CD4-positive, alpha-beta T cell treated with Interleukin-6 for 4 hours (primary cell): ENCODE measurements around the gene TCP1.
"Not testable (repeated sequence)": the region's sequence is repeated elsewhere in the genome, so short reads cannot be mapped to it uniquely, and the experiment has no call there.

Experiments
- DNase-seq: peaks from one replicate; pipeline ENCODE4 v3.0.0-alpha.2; 2020; ENCODE audit warnings: mixed read lengths

Gene TCP1

DNA sequence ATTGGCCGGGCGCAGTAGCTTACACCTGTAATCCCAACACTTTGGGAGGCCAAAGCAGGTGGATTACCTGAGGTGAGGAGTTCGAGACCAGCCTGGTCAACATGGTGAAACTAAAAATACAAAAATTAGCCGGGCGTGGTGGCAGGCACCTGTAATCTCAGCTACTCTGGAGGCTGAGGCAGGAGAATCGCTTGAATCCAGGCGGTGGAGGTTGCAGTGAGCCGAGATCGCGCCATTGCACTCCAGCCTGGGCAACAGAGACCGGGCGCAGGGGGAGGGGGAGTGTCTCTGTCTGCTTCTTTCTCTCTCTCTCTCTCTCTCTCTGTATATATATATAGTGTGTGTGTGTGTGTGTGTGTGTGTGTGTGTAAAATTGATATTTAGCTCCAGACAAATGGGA is 56.9 kb downstream of the TCP1 start:
- DNase-seq = not testable (repeated sequence)

DNA sequence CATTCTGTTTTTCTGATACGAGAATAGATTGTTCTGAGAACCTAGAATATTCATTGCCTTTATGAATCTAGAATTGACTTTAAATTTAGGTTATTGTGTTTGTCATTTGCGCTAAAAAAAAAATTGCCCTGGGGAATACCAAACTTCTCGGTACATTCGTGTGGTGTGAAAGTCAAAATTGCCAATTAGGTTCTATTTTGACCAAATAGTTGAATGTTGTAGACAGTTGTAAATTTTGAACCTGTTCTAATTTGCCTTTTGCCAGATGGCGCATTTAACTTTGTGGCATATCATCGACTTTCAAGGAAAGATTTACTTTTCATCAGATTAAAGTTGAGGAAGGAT is 59.1 kb downstream of the TCP1 start:
- no peak for DNase-seq

DNA sequence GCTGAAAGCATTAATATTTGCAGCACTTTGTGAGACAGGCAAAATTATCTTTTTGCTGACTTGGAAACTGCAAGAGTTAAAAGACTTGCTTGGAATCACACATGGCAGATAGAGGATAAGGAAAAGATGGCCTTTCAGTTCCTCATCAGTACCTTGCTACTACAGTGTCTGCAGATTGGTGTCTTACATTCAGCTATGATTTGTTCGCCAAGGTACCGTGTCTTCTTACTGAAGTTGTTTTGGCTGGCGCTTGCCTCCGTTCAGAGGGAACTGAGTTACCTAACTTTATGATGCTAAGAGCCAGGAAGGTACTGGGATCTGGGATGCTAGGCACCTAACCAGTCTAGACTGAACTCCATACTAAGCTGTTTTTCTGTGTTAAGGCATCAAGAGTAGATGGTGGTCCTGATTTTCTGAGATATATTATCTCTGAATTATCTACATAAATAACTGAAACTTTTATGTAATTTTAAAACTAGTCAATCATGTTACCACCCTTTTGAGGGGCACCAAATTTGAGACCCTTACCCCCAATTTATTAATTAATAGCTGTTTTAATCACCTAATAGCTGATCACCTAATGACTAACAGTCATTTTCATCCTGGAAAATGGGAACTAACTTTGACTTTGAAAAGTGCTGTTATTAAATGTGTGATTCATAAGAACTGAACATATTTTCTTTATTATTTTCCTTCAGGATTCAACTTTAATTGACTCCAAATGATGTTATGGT is 59.6 kb downstream of the TCP1 start:
- DNase-seq = no peak

DNA sequence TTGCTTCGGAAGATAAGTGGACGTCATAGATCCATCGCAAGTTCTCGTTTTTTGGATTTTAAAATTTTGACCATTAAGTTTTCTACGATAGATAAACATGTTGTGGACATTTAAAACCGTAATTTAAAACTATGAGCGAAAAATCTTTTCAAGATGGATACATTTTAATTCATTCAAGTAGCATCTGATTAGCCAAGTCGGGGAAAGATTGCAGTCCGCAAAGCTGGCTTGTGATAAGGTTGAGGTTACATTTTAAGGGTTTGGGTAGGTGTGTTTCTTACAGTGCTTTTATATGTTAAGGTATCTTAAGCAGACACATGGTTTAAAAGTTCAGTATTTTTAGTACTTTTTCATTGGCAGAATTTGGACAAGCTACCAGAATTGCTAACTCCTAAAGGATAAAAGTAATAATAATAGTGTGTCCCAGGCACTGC is 60.9 kb downstream of the TCP1 start:
- no peak for DNase-seq
